HuH-7.5 (cell line): ENCODE measurements around the gene TRIO.
"Not testable (repeated sequence)": the region's sequence is repeated elsewhere in the genome, so short reads cannot be mapped to it uniquely, and the experiment has no call there.

ENCODE experiments used
- DNase-seq: peaks from one replicate; pipeline ENCODE4 v3.0.0; 2011; ENCODE audit warnings: low spot score

TRIO gene

DNA sequence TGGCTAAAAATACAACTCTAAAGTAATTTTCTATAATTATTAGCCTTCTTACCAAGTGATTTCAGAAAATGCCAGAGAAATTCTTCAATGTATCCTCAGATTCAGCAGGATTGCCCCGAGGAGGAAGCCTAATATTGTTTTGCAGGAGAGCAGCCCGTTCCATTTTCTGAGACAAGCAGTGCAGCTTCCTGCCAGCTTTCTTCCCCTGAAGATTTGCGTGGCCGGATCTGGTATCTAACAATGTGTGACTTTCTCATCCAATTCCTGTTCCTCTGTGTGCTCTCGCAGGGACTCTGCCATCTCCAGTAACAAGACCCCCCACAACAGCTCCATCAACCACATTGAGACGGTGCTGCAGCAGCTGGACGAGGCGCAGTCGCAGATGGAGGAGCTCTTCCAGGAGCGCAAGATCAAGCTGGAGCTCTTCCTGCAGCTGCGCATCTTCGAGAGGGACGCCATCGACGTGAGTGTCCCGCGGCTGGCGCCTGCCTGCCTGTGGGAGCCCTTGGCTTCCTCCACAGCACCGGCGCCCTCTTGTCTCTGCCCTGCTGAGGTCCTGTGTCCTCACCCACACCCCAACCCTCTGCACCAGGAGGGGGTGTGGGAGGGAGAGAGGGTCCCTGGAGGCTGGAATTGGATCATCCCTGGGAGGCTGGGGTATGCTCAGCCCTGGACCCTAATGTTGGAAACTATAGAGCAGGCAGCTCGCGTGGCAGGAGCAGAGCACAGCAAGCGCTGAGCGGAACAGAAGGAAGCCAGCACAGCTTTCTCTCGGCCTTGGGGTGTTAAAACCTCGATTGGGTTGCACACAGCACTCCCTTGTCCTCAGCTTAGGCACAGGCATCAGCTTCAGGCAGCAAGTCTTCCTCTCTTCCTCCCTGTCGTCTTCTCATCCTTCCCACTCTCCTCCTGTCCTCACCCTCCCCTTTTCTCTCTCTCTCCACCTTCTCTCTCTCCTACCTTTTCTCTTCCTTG, 216.2 kb downstream of the TRIO start:
- DNase-seq = no peak

DNA sequence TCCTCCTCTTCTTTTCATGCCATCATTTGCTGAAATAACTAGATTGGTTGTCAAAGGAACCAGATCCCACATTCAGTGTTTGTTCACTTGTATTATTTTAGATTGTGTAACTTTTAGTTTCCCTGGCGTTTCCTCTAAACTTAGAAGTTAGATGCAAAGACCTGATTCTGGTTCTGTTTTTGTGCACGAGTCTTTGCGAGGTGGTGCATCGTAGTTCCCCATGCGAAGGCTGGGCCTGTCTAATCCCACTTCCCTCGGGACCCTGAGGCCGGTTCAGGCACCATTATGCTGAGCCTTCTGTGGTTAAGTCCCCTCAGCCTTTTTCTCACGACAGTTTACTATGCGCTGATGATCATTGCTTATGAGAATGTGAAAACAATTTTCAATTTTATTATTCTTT, 219.3 kb downstream of the TRIO start:
- DNase-seq = no peak

DNA sequence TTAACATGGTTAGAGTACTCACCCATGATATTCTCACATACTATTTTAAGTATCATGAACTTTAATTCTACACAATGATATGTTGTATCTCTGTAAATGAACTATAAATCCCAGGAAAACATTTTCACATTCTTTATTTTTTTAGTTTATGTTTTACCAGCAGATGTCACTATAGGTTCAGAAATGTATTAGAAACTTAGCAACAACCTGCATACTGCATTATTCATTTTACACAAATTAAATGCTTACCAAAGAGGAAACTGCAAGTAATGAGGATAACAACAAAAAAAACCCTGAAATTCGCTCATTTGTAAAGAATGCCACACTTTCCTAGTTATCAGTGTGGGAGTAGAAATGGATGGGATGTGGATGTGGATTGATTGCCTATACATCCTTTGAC, 221.0 kb downstream of the TRIO start:
- no peak for DNase-seq

DNA sequence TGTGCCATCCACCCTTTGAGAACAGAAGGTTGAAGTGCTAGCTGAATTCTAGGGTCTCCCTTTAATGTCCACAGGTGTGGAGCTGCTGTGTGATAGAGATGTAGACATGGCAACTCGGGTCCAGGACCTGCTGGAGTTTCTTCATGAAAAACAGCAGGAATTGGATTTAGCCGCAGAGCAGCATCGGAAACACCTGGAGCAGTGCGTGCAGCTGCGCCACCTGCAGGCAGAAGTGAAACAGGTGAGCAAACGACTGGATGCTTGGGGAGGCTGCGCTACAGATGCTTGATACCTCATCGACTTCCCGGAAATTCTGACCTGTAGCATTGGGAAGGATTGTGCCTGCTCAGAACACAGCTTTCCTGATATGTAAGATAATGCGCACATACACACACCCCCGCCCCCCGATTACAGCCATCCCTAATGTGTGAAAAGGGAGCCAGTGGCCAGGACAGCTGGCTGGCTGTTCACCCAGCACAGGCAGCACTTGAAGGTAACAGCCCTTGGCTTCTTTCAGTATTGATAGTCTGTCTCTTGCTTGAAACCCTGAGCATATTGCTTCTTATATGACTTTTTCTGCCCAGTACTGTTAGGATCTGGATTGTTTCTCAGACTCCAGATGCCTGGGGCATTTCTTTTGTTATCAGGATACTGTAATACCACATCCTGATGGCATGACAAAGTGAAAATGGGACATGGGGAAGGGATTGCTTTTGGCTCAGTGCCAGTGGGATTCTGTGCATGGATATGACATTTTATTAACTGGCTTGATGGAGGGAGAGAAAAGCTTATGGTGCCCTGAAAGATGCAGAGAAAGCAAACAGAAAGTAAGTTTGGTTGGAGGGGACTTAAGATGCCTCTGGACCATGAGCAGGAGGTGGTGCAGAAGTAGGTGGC, 221.7 kb downstream of the TRIO start:
- peak; percentile 34 for DNase-seq

DNA sequence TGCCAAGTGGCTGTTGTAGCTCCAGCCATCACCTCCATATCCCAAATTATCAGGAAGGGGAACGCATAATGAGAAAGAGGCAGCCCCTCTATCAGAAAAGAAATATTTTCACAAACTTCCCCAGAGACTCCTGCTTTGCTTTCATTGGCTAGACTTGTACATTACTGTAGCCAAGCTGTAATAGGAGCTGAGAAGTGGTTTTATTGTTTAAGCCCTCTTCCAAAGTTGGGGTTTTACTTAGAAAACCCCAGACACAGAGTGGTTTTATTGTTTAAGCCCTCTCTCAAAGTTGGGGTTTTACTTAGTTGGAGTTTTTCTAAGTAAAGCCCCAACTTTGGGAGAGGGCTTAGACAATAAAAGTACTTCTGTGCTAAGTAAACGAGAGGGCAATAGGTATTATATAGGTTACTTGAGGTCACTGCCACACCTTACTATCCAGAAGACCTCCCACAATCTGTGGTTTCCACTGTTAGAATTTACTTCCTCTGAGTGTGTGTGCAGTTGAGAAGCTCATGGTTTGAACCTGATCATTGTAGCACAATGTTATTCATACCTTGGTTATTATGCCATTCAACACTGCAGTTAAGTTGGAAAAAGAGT, 222.8 kb downstream of the TRIO start:
- DNase-seq = no peak

DNA sequence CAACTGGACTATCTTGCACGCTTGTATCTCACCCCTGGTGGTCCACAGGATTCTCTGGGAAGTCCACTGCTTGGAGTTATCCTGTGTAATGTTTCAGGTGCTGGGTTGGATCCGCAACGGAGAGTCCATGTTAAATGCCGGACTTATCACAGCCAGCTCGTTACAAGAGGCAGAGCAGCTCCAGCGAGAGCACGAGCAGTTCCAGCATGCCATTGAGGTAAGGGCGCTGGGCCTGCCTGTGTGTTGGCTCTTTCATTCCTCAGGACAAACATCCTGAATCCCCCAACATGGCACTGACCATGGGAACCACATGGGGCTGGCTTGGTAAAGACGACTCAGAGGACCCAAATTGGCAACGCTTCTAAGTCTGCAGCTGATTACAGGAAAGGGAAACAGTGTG, 223.6 kb downstream of the TRIO start:
- DNase-seq = no peak

DNA sequence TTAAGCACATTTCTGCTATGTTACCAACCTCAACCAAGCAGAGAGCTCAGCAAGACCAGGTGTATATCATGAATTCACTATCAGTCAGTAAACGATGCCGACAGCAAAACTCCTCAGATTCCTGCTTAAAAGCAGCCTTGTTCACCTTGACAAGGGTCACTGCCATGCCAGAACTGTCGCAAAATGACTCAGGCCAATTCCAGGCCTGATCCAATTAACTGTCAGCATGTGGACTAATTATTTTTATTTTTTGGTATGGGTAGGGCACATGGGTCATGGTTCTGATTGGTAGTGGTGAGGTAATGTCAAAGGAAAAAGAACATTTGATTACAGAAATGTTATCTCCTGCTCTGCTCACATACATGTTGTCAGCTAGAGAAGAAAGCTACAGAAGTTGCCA, 224.2 kb downstream of the TRIO start:
- no peak for DNase-seq

DNA sequence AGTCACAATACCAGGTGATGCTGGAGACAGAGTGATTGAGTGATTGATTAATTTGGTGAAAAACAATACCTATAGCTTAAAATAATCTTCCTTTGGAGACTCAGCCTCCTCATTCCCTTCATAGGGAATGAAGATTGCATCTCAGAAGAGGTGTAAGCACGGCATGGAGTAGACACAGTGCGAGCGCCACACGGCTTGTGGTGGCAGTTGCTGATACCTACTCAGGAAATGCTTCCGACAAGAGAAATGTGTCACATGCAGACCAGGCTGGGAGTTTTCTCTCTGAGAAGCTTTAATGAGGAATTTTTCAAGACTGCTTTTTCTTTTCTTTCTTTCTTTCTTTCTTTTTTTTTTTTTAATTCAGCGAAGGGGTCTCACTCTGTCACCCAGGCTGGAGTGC, 226.6 kb downstream of the TRIO start:
- no peak for DNase-seq

DNA sequence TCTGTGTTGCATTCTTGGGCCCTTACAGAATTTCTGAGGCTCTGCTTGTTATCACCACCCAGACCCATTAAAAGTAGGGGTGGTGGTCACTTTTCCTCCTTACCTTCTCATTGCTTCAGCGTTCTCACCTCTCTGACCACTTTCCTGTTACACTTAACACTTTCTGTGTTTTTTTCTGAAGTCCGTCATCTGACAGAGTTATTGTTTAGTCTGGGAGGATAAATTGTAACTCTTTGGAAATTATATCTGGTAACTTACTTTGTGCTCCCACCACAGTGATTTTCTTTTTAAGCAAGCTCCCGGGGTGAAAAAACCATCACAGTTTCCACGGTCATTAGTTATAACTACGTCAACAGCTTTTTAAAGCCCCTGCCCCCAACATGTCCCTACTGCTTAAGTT, 227.2 kb downstream of the TRIO start:
- DNase-seq = no peak

DNA sequence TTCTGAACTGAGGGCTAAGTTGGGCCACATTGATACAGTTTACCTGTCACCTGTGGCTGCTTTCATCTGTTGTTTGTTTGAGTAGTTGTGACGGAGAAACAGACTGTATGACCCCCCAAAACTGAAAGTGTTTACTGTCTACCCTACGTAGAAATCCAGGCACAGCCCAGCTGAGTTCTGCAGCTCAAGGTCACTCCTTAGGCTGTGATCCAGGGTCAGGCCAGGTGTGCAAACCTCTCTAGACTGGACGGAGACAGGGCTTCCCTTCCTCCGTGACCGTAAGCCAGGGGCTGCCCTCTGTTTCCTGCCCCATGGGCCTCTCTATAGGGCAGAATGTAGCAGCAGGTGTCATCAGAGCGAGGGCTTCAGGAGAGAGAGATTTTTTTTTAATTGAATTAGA, 230.5 kb downstream of the TRIO start:
- no peak for DNase-seq

DNA sequence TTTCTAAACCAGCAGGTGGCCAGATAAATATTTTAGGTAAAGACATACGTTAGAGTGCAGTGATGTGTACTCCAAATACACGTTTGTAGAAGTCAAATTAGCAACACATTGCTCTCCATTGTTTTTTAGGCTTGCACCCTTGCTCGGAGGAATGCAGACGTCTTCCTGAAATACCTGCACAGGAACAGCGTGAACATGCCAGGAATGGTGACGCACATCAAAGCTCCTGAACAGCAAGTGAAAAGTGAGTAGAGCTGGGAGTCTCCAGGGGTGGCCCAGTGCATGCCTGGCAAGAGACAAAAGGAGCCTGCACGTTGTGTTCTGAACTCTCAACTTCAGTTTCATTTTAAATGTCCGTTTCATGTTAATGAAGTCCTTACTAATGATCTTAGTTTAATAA, 231.0 kb downstream of the TRIO start:
- DNase-seq = no peak

DNA sequence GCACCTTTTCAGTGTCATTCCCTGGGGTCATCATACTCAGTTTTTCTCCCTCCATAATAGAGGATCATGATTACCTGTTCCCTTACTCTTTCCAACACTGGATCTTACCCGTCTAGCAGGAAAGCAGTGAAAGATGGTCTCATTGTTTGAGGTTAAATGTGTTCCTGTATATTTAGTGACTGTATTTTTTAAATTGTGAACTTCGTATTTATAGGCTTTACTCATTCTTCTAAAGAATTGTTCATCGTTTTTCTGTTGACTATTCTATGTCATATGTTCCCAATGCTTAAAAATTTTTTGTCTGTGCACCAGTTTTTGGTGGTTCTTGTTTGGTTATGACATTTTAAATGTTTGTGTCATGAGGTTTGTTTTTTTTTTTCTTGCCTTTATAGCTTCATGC, 233.6 kb downstream of the TRIO start:
- no peak for DNase-seq

DNA sequence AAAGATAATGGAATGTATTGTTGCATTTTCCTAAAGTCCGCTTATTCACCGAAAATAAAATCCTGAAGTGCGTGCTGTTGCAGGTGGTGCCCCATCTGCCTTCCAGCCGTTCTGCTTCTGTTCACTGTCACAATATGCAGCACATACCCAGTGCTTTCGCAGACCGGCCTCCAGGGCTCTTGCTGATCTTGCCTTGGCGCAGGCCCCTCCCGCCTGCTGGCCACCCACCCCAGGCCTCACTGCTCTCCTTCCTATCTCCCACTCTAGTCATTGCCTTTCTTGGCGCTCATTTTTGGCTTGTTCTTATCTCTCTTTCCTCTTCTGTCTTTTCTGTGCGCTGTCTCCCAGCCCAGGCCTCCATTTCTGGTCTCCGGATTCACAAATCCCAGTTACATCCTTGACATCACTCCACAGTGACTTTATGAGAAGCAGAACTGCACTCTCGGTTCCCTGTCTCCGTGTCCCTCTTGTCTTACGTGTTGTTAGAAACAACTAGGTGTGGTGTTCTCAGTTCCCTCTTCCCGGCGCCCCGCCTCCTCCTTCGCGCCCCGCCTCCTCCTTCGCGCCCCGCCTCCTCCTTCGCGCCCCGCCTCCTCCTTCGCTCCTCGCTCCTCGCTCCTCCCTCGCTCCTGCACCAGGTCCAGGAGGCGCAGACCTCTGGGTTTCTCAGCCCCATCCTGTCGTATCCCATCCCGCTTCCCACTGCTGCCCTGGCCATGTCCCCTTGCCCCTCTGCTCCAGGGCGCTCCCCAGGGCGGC, 236.8 kb downstream of the TRIO start:
- DNase-seq = no peak

DNA sequence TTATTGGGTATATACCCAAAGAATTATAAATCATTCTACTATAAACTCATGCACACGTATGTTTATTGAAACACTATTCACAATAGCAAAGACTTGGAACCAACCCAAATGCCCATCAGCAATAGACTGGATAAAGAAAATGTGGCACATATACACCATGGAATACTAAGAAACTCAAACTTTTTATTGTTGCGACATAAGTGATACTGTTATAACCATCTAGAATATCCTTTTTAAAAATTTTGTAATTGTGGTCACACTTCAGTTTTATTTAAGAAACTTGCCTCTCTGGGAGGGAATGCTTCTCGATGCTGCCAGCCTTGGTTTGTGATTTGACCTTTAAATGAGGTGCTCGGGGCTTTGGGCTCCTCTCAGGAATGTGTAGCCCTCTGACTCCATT, 237.6 kb downstream of the TRIO start:
- no peak for DNase-seq

DNA sequence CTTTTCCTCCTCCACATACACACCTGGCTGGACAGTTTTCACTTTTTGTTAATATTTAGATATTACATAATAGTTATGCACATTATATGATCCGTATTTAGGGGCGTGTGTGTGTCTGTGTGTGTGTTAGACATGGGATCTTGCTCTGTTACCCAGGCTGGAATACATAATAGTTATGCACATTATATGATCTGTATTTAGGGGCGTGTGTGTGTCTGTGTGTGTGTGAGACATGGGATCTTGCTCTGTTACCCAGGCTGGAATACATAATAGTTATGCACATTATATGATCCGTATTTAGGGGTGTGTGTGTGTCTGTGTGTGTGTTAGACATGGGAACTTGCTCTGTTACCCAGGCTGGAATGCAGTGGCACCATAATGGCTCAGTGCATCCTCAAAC, 239.5 kb downstream of the TRIO start:
- DNase-seq = no peak

DNA sequence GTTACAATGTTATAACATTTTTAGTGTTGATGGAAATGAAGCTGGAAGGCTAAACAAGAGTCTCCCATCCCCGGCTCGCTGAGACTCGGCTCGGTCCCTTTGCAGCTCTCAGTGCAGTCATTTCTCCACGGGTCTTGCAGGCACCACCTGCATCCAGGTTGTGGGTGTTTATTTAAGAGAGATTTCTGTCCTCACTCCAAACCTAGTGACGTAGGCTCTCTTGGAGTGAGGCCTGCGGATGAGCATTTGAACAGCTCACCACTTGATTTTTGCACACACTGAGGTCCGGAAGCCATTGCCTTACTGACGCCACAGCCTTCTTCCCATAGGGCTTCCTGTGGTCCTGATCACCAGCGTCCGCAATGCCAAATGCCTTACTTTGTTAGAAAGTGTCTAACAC, 240.8 kb downstream of the TRIO start:
- no peak for DNase-seq

DNA sequence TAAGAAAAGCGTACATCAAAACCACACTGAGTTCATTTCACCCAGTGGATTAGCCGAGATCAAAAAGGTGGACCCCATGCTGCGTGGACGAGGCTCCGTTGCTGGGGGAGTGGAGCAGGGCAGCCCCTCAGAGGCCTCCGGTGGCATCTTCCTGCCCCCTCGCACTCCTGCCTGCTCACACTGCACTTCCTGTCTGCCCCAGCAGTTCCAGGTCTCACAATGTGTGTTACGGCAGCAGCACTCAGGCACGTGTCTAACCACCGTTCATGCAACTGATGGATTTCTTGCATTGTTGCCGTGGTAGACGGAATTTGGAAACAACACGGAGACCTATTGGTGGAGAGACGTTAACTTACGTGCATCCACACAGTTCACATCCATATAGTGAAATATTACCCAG, 241.9 kb downstream of the TRIO start:
- DNase-seq = no peak

DNA sequence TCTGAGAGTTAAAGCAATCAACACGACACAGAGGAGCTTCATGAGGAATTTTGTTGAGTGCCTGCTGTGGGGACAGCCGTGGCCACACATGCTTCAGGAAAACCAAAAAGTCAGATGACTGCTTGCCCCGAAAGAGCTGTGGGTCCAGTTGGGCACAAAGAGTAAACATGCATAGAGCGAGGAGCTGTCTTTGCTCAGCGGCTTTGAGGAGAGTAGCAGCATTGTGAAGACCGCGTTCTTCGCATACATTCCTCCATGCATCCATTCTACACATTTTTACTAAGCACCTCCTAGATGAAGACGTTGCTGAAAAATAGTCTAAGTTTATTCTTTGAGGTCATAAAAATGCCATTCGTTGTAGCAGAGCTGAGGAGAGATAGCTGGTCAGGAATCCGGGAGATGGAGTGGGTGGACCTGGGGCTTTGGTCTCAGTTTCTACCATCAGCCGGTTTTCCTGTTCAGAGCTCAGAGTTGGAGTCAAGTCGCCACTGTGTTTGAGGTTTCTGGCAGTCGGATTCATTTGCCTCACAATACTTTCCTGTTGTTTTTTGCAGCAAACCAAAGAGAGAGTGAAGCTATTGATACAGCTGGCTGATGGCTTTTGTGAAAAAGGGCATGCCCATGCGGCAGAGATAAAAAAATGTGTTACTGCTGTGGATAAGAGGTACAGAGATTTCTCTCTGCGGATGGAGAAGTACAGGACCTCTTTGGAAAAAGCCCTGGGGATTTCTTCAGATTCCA, 243.9 kb downstream of the TRIO start:
- no peak for DNase-seq

DNA sequence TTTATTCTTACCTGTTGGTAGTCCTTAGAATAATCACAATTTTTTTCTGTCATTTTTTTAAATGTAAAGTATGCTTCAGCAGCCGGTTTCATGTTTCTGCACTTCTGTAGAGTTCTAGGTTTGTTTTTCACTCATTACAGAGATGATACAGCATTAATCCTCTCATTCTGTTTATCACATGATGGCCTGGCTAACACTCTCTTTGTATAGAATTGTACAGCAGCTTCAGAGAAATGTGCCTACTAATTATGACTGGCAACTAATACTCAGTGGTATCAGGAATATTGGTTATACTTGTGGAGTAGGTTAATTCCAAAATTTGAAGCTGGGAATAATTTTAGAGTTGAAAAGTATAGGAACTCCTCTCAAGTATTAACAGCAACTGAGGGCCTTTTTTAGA, 245.6 kb downstream of the TRIO start:
- DNase-seq = no peak

DNA sequence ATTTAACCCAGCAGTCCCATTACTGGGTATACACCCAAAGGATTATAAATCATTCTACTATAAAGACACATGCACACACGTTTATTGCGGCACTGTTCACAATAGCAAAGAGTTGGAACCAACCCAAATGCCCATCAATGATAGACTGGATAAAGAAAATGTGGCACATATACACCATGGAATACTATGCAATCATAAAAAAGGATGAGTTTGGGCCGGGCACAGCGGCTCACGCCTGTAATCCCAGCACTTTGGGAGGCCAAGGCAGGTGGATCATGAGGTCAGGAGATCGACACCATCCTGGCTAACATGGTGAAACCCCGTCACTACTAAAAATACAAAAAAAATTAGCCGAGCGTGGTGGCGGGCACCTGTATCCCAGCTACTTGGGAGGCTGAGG, 249.4 kb downstream of the TRIO start:
- not testable (repeated sequence) for DNase-seq

DNA sequence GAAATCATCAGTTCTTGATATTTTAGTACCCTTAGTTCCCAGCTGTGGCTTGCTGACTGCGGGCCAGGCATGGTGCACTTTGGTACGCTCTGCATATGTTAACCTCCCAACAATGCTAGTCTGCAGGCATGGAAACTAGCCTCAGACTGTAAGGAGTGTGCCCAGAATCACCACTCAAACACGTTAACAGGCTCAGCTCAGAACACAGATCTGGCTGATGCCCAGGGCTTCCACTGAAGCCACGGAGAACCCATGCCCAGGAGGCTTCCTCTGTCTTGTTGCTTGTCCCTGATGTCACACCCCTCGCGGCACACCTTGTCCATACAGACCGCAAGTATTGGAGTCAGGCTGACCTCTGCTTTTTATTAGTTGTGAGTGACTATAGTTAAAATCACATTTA, 251.2 kb downstream of the TRIO start:
- no peak for DNase-seq
